Neural cell (in vitro differentiated cells): ENCODE measurements around the gene ABCC8.

Experiments
- CTCF ChIP-seq: fragments of 450-650 bp; IDR thresholded peaks from 2 replicates; pipeline ENCODE4 v1.5.1; 2014; ENCODE audit warnings: antibody characterized with exemption, mild to moderate bottlenecking, moderate library complexity; ENCODE audit not compliant: poor library complexity, severe bottlenecking
- EP300 ChIP-seq: fragments of 450-650 bp; conservative IDR thresholded peaks from 2 replicates; pipeline ENCODE4 v1.6.1; 2014; ENCODE audit warnings: antibody characterized with exemption, mild to moderate bottlenecking, moderate library complexity; ENCODE audit not compliant: poor library complexity, severe bottlenecking
- EZH2 ChIP-seq: fragments of 200-600, 300-800 bp; shearing (Covaris generic), sonication (generic); IDR thresholded peaks from 2 replicates; pipeline ENCODE4 v1.6.1; 2014; ENCODE audit warnings: antibody characterized with exemption, low read length, borderline replicate concordance, mild to moderate bottlenecking; ENCODE audit not compliant: insufficient read depth, poor library complexity, severe bottlenecking
- MXI1 ChIP-seq: fragments of 450-650 bp; conservative IDR thresholded peaks from 2 replicates; pipeline ENCODE4 v1.6.1; 2014; ENCODE audit warnings: antibody characterized with exemption, mild to moderate bottlenecking; ENCODE audit not compliant: poor library complexity, severe bottlenecking
- POLR2AphosphoS5 ChIP-seq: IDR thresholded peaks from 2 replicates; pipeline ENCODE4 v1.6.1; 2012
- TAF1 ChIP-seq: IDR thresholded peaks from 2 replicates; pipeline ENCODE4 v1.6.1; 2012; ENCODE audit warnings: low read depth

GRCh38 chr11:17507773-17508172, 31.1 kb upstream of the ABCC8 start:
- TF ChIP-seq CTCF = no peak
- TF ChIP-seq EZH2 = no peak
- no peak for TF ChIP-seq EP300
- TF ChIP-seq POLR2AphosphoS5 = no peak
- no peak for TF ChIP-seq TAF1
- no peak for TF ChIP-seq MXI1
